ENCODE results near the gene GRB2.

- TF ChIP-seq RFX5 (IDR thresholded peaks at IDR 0.05; ENCODE audit: low read depth, low read length), result no peak
- TF ChIP-seq POLR2A (IDR thresholded peaks at IDR 0.05; ENCODE audit: low read depth, low read length), result no peak
- TF ChIP-seq ZNF207 (IDR thresholded peaks at IDR 0.05; ENCODE audit: borderline replicate concordance), result no peak
- TF ChIP-seq POU2F2 (IDR thresholded peaks at IDR 0.05; ENCODE audit: borderline replicate concordance, low read depth, low read length), result no peak
- TF ChIP-seq ZNF24 (IDR thresholded peaks at IDR 0.05), result no peak
- no peak for TF ChIP-seq BHLHE40 (IDR thresholded peaks at IDR 0.05; ENCODE audit: borderline replicate concordance in 1 of 2, low read depth in 2 of 2, low read length in 1 of 2)
- TF ChIP-seq JUND (IDR thresholded peaks at IDR 0.05; ENCODE audit: low read depth, low read length), result no peak
- TF ChIP-seq YY1 (IDR thresholded peaks at IDR 0.05; ENCODE audit: low read depth, low read length), result no peak
- TF ChIP-seq ZBTB11 (CRISPR knock-in tag; IDR thresholded peaks at IDR 0.05), result no peak
- no peak for TF ChIP-seq SUZ12 (IDR thresholded peaks at IDR 0.05; ENCODE audit: unreplicated experiment)
These were observed 60.8 kb downstream of the GRB2 start for GRCh38 chr17:75344666-75345065.

Measured in GM12878 (cell line).